ENCODE data around the gene ASIC1. TPM values are rescaled to one million over a fixed set of nuclear protein-coding genes. Genes with fewer than 3 reads are reported as not detected.

Gene ASIC1
- total RNA-seq, 2 donors from 2014 or later = 4.2 to 5.2 TPM

- H3K27ac ChIP-seq (ENCODE audit: low read depth, low read length) = no peak overlapping the region
- H3K27ac Mint-ChIP-seq = no peak overlapping the region
- no peak for DNase-seq
- H3K36me3 ChIP-seq (ENCODE audit: control insufficient read depth, insufficient read depth, low read length) = no peaks in the 10 kb centered on the region
- H3K9me3 Mint-ChIP-seq = no peaks in the 10 kb centered on the region
- peaks cover 13% of the 10 kb centered on the region for H3K4me1 Mint-ChIP-seq
- WGBS, 2 experiments (ENCODE audit: insufficient coverage in 1 of 2, insufficient read length in 1 of 2) = 84 to 91% methylated on average over 6 to 7 of the region's 7 CpGs
- TF ChIP-seq, protein P1, sequence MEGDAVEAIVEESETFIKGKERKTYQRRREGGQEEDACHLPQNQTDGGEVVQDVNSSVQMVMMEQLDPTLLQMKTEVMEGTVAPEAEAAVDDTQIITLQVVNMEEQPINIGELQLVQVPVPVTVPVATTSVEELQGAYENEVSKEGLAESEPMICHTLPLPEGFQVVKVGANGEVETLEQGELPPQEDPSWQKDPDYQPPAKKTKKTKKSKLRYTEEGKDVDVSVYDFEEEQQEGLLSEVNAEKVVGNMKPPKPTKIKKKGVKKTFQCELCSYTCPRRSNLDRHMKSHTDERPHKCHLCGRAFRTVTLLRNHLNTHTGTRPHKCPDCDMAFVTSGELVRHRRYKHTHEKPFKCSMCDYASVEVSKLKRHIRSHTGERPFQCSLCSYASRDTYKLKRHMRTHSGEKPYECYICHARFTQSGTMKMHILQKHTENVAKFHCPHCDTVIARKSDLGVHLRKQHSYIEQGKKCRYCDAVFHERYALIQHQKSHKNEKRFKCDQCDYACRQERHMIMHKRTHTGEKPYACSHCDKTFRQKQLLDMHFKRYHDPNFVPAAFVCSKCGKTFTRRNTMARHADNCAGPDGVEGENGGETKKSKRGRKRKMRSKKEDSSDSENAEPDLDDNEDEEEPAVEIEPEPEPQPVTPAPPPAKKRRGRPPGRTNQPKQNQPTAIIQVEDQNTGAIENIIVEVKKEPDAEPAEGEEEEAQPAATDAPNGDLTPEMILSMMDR (conservative IDR thresholded peaks at IDR 0.05) = no peak
- H3K9ac ChIP-seq (ENCODE audit: extremely low read depth, low read length, poor library complexity, severe bottlenecking) = no peak overlapping the region
- H3K27me3 ChIP-seq (ENCODE audit: control insufficient read depth, insufficient read depth, low read length, poor library complexity, severe bottlenecking) = no peaks in the 10 kb centered on the region
- H3K4me1 ChIP-seq (ENCODE audit: control insufficient read depth, insufficient read depth, low read length) = peaks cover 5% of the 10 kb centered on the region
- H3K27me3 Mint-ChIP-seq (ENCODE audit: insufficient read depth) = peaks cover 7% of the 10 kb centered on the region
- H3K4me3 Mint-ChIP-seq = no peak overlapping the region
- no peaks in the 10 kb centered on the region for H3K36me3 Mint-ChIP-seq (ENCODE audit: low read depth)
- H3K9me3 ChIP-seq (ENCODE audit: control insufficient read depth, low read length) = no peaks in the 10 kb centered on the region
- H3K4me3 ChIP-seq (ENCODE audit: low read length) = no peak overlapping the region
Measured at GRCh38 chr12:50073206-50073605, 15.8 kb downstream of the ASIC1 start.

- WGBS, 2 experiments (ENCODE audit: insufficient coverage in 1 of 2, insufficient read length in 1 of 2) = 83 to 96% methylated on average over 10 of the region's 10 CpGs
Measured at GRCh38 chr12:50073712-50074111, 16.3 kb downstream of the ASIC1 start.

GRCh38 chr12:50074936-50075807 is 17.8 kb downstream of the ASIC1 start:
- H3K27me3 Mint-ChIP-seq (ENCODE audit: insufficient read depth) = peaks cover 14% of the 10 kb centered on the region
- Histone ChIP-seq H3K4me3 (ENCODE audit: low read length) (no peak overlapping the region), H3K27me3 (ENCODE audit: control insufficient read depth, insufficient read depth, low read length, poor library complexity, severe bottlenecking) (no peaks in the 10 kb centered on the region), H3K4me1 (ENCODE audit: control insufficient read depth, insufficient read depth, low read length) (peaks cover 5% of the 10 kb centered on the region), H3K9me3 (ENCODE audit: control insufficient read depth, low read length) (no peaks in the 10 kb centered on the region), H3K27ac (ENCODE audit: low read depth, low read length) (no peak overlapping the region), H3K36me3 (ENCODE audit: control insufficient read depth, insufficient read depth, low read length) (no peaks in the 10 kb centered on the region), H3K9ac (ENCODE audit: extremely low read depth, low read length, poor library complexity, severe bottlenecking) (no peak overlapping the region)
- no peak overlapping the region for H3K4me3 Mint-ChIP-seq
- TF ChIP-seq, protein P1 (conservative IDR thresholded peaks at IDR 0.05) = peak; percentile 94
- H3K36me3 Mint-ChIP-seq (ENCODE audit: low read depth) = no peaks in the 10 kb centered on the region
- H3K27ac Mint-ChIP-seq = peak overlapping the region; percentile 66
- peaks cover 13% of the 10 kb centered on the region for H3K4me1 Mint-ChIP-seq
- peak; percentile 99 for DNase-seq
- WGBS, 2 experiments (ENCODE audit: insufficient coverage in 1 of 2, insufficient read length in 1 of 2) = 21 to 44% methylated on average over 3 to 9 of the region's 9 CpGs
- no peaks in the 10 kb centered on the region for H3K9me3 Mint-ChIP-seq

More at GRCh38 chr12:50073712-50074111, 16.3 kb downstream of the ASIC1 start:
- Mint-ChIP-seq H3K4me1 (peaks cover 13% of the 10 kb centered on the region), H3K27ac (no peak overlapping the region), H3K36me3 (ENCODE audit: low read depth) (no peaks in the 10 kb centered on the region), H3K4me3 (no peak overlapping the region), H3K27me3 (ENCODE audit: insufficient read depth) (peaks cover 8% of the 10 kb centered on the region), H3K9me3 (no peaks in the 10 kb centered on the region)
- TF ChIP-seq, protein P1 (conservative IDR thresholded peaks at IDR 0.05) = no peak
- H3K4me3 ChIP-seq (ENCODE audit: low read length) = no peak overlapping the region
- H3K9ac ChIP-seq (ENCODE audit: extremely low read depth, low read length, poor library complexity, severe bottlenecking) = no peak overlapping the region
- H3K4me1 ChIP-seq (ENCODE audit: control insufficient read depth, insufficient read depth, low read length) = peaks cover 5% of the 10 kb centered on the region
- H3K9me3 ChIP-seq (ENCODE audit: control insufficient read depth, low read length) = no peaks in the 10 kb centered on the region
- no peak overlapping the region for H3K27ac ChIP-seq (ENCODE audit: low read depth, low read length)
- no peaks in the 10 kb centered on the region for H3K27me3 ChIP-seq (ENCODE audit: control insufficient read depth, insufficient read depth, low read length, poor library complexity, severe bottlenecking)
- no peak for DNase-seq
- no peaks in the 10 kb centered on the region for H3K36me3 ChIP-seq (ENCODE audit: control insufficient read depth, insufficient read depth, low read length)
